KMS-11 (cell line): ENCODE measurements around the gene WASF3.

ENCODE experiments used
- H2AFZ ChIP-seq: fragments of 200-600 bp; sonication (generic); 2 replicates; pipeline ENCODE4 v1.6.1; 2016; ENCODE audit warnings: antibody characterized with exemption, mixed run types, low read depth
- H3K27ac ChIP-seq: fragments of 200-600 bp; sonication (generic); 2 replicates; pipeline ENCODE4 v1.6.1; 2016; ENCODE audit warnings: mild to moderate bottlenecking, mixed run types
- H3K27me3 ChIP-seq: fragments of 200-600 bp; sonication (generic); 2 replicates; pipeline ENCODE4 v1.6.1; 2017; ENCODE audit warnings: mild to moderate bottlenecking, low read depth, mixed run types, moderate library complexity; ENCODE audit not compliant: insufficient read depth
- H3K36me3 ChIP-seq: fragments of 200-600 bp; sonication (generic); 2 replicates; pipeline ENCODE4 v1.6.1; 2017; ENCODE audit warnings: mild to moderate bottlenecking, mixed run types; ENCODE audit not compliant: insufficient read depth
- H3K4me1 ChIP-seq: fragments of 200-600 bp; sonication (generic); 2 replicates; pipeline ENCODE4 v1.6.1; 2016; ENCODE audit warnings: mild to moderate bottlenecking, low read depth, mixed run types; ENCODE audit not compliant: poor library complexity, severe bottlenecking
- H3K4me2 ChIP-seq: fragments of 200-600 bp; sonication (generic); 2 replicates; pipeline ENCODE4 v1.7.0; 2016; ENCODE audit warnings: mild to moderate bottlenecking, mixed run types
- H3K4me3 ChIP-seq: fragments of 200-600 bp; sonication (generic); IDR thresholded peaks from 2 replicates; pipeline ENCODE4 v1.6.1; 2017; ENCODE audit warnings: low read depth, low read length, mixed read lengths; ENCODE audit not compliant: insufficient read depth
- H3K79me2 ChIP-seq: fragments of 200-600 bp; sonication (generic); 2 replicates; pipeline ENCODE4 v1.6.1; 2016; ENCODE audit warnings: low read depth, mixed run types; ENCODE audit not compliant: insufficient read depth
- H3K9ac ChIP-seq: fragments of 200-600 bp; sonication (generic); 2 replicates; pipeline ENCODE4 v1.6.1; 2016; ENCODE audit warnings: mild to moderate bottlenecking, mixed run types
- H4K20me1 ChIP-seq: fragments of 200-600 bp; sonication (generic); 2 replicates; pipeline ENCODE4 v1.6.1; 2016; ENCODE audit warnings: mild to moderate bottlenecking, mixed run types; ENCODE audit not compliant: insufficient read depth
- TF ChIP-seq, protein P1 (sequence below): fragments of 200-600 bp; sonication (generic); conservative IDR thresholded peaks from 2 replicates; pipeline ENCODE4 v1.6.1; 2017; ENCODE audit warnings: low read depth, mild to moderate bottlenecking, antibody characterized with exemption, low read length, moderate library complexity, mixed read lengths

Gene WASF3

DNA sequence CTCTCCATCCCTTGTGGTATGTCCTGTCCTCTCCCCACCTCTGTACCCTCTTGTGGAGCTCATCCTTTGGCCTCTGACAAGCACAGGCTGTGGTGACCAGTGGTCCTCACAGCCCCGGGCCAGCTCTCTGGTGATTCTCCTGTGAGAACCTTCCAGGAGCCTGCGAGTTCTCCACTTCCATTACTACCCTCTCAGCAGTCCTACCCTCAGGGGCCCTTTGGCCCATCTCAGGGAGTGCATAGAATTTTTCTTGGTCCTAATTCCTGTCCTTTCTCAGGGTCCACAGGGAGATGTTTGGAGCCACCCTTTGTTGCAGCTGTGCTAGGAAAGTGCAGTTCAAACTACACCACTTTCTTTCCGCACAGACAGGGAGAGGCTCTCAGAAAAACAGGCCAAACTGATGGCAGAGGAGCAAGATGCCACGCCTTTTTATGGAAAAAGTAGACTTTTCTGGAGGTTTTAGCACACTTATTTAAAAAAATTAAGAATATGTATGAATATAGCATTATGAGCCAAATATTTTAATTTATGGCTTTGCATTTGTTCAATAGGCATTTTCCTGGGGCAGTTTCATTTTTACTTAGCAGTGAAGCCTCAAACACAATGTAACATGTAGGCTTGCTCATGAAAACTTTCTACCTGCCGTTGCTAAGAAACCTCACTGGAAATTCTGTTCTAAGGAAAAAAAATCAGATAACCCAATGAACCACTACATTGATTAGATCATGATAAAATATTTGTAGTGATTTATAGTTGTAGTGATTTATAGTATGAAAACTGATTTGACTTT is 111.1 kb downstream of the WASF3 start:
- H3K27me3 ChIP-seq, result no peaks in the 10 kb centered on the region

DNA sequence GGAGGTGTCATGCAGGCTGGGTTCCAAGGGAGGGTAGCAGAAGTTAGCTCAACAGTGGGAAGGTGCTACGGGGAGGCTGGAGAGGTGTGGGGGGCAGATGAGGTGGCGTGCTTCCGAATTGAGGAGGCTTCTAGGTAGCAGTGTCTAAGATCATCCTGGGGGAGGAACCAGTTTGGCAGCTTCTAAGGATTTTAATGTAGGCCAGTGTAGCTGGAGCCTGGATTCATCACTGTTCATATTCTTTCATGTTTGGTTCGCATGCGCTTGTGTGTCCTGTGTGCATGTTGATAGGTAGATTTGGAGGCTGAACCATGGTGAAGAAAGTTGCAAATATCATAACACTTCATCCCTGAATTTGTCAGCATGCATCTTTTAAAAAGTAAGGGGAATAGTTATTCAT is 116.4 kb downstream of the WASF3 start:
- no peaks in the 10 kb centered on the region for H3K4me1 ChIP-seq
- H3K79me2 ChIP-seq, result no peaks in the 10 kb centered on the region
- H4K20me1 ChIP-seq, result no peaks in the 10 kb centered on the region
- no peaks in the 10 kb centered on the region for H3K27me3 ChIP-seq
- no peak overlapping the region for H2AFZ ChIP-seq
- TF ChIP-seq, protein P1, sequence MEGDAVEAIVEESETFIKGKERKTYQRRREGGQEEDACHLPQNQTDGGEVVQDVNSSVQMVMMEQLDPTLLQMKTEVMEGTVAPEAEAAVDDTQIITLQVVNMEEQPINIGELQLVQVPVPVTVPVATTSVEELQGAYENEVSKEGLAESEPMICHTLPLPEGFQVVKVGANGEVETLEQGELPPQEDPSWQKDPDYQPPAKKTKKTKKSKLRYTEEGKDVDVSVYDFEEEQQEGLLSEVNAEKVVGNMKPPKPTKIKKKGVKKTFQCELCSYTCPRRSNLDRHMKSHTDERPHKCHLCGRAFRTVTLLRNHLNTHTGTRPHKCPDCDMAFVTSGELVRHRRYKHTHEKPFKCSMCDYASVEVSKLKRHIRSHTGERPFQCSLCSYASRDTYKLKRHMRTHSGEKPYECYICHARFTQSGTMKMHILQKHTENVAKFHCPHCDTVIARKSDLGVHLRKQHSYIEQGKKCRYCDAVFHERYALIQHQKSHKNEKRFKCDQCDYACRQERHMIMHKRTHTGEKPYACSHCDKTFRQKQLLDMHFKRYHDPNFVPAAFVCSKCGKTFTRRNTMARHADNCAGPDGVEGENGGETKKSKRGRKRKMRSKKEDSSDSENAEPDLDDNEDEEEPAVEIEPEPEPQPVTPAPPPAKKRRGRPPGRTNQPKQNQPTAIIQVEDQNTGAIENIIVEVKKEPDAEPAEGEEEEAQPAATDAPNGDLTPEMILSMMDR, result no peak
- H3K9ac ChIP-seq, result no peak overlapping the region
- H3K36me3 ChIP-seq, result no peaks in the 10 kb centered on the region
- H3K4me3 ChIP-seq, result no peak overlapping the region
- H3K4me2 ChIP-seq, result no peak overlapping the region
- H3K27ac ChIP-seq, result no peak overlapping the region

More for the DNA sequence above, 111.1 kb downstream of the WASF3 start:
- Histone ChIP-seq H3K4me1 (no peaks in the 10 kb centered on the region), H3K4me3 (no peak overlapping the region), H3K4me2 (no peak overlapping the region), H3K79me2 (no peaks in the 10 kb centered on the region), H3K36me3 (no peaks in the 10 kb centered on the region), H3K27ac (no peak overlapping the region), H4K20me1 (no peaks in the 10 kb centered on the region), H2AFZ (no peak overlapping the region), H3K9ac (no peak overlapping the region)
- TF ChIP-seq, protein P1, result no peak

- no peak overlapping the region for H3K4me2 ChIP-seq
- no peak overlapping the region for H3K4me3 ChIP-seq
- no peaks in the 10 kb centered on the region for H3K4me1 ChIP-seq
- H3K27ac ChIP-seq, result no peak overlapping the region
- no peak overlapping the region for H2AFZ ChIP-seq
- TF ChIP-seq, protein P1, result no peak
- no peaks in the 10 kb centered on the region for H3K36me3 ChIP-seq
- H3K27me3 ChIP-seq, result no peaks in the 10 kb centered on the region
- no peaks in the 10 kb centered on the region for H3K79me2 ChIP-seq
- H4K20me1 ChIP-seq, result no peaks in the 10 kb centered on the region
- no peak overlapping the region for H3K9ac ChIP-seq
Observed at GRCh38 chr13:26677156-26677555, 119.7 kb downstream of the WASF3 start.

- Histone ChIP-seq H3K27me3 (no peaks in the 10 kb centered on the region), H3K9ac (no peak overlapping the region), H3K4me1 (no peaks in the 10 kb centered on the region), H3K27ac (no peak overlapping the region), H3K4me2 (no peak overlapping the region), H3K79me2 (no peaks in the 10 kb centered on the region), H4K20me1 (no peaks in the 10 kb centered on the region), H3K36me3 (no peaks in the 10 kb centered on the region), H2AFZ (no peak overlapping the region), H3K4me3 (no peak overlapping the region)
- TF ChIP-seq, protein P1, result no peak
Observed at GRCh38 chr13:26678330-26678729, 120.8 kb downstream of the WASF3 start.
